ENCODE data around the gene CCDC192. TPM values are rescaled to one million over a fixed set of nuclear protein-coding genes. Genes with fewer than 3 reads are reported as not detected.

CCDC192 gene
- polyA plus RNA-seq, 3 donors, result not detected

GRCh38 chr5:127947941-127948340 lies 244.8 kb downstream of the CCDC192 start:
- Histone ChIP-seq H3K79me2 (ENCODE audit: insufficient read depth, low read length) (no peaks in the 10 kb centered on the region), H3K27ac (ENCODE audit: low read depth in 1 of 2, low read length in 2 of 2) (no peak overlapping the region), H3K4me3 (replicated peaks in 1 of 3; ENCODE audit: low read depth in 2 of 3, low read length in 3 of 3) (no peak overlapping the region), H2AFZ (ENCODE audit: insufficient read depth, low read depth, low read length, poor library complexity, severe bottlenecking) (no peak overlapping the region), H3K4me1 (ENCODE audit: control insufficient read depth in 1 of 2, insufficient read depth in 2 of 2, low read length in 2 of 2) (no peaks in the 10 kb centered on the region), H3K36me3 (replicated peaks in 1 of 2; ENCODE audit: control insufficient read depth in 1 of 2, insufficient read depth in 2 of 2, low read length in 2 of 2) (no peaks in the 10 kb centered on the region), H4K20me1 (ENCODE audit: insufficient read depth, low read length) (no peaks in the 10 kb centered on the region), H3K9me3 (replicated peaks in 1 of 2; ENCODE audit: control insufficient read depth in 1 of 2, insufficient read depth in 1 of 2, low read length in 2 of 2) (no peaks in the 10 kb centered on the region), H3K9ac (ENCODE audit: insufficient read depth, low read length, poor library complexity, severe bottlenecking) (no peak overlapping the region), H3K27me3 (ENCODE audit: control insufficient read depth in 2 of 2, insufficient read depth in 2 of 2, low read length in 2 of 2) (no peaks in the 10 kb centered on the region), H3K4me2 (replicated peaks; ENCODE audit: extremely low read depth, low read length, poor library complexity, severe bottlenecking) (no peak overlapping the region)
- peaks cover under 1% of the 10 kb centered on the region for H3K4me1 Mint-ChIP-seq
- peaks cover 0 to 3% (median 0%) of the 10 kb centered on the region in 3 donors for H3K27me3 Mint-ChIP-seq (ENCODE audit: low read depth in 3 of 3)
- DNase-seq, result no peak
- H3K4me3 Mint-ChIP-seq, result no peak overlapping the region
- TF ChIP-seq CTCF (IDR thresholded peaks at IDR 0.05), result no peak
- no peak overlapping the region for H3K27ac Mint-ChIP-seq
- H3K36me3 Mint-ChIP-seq, result no peaks in the 10 kb centered on the region
- intact Hi-C loops (cut with micrococcal nuclease), result no loop called here
- H3K9me3 Mint-ChIP-seq, result peaks cover 0 to 6% (median 0%) of the 10 kb centered on the region in 7 donors
- WGBS (ENCODE audit: insufficient coverage), result no CpG with 5 or more reads among the region's 1 CpG

GRCh38 chr5:127950707-127951391 lies 247.7 kb downstream of the CCDC192 start:
- no peaks in the 10 kb centered on the region for H3K4me1 ChIP-seq (ENCODE audit: control insufficient read depth in 1 of 2, insufficient read depth in 2 of 2, low read length in 2 of 2)
- H3K4me3 Mint-ChIP-seq, result no peak overlapping the region
- H3K27me3 Mint-ChIP-seq (ENCODE audit: low read depth in 3 of 3), result peaks cover 0 to 4% (median 3%) of the 10 kb centered on the region in 3 donors
- H3K79me2 ChIP-seq (ENCODE audit: insufficient read depth, low read length), result no peaks in the 10 kb centered on the region
- no peak overlapping the region for H3K27ac Mint-ChIP-seq
- H3K4me1 Mint-ChIP-seq, result no peaks in the 10 kb centered on the region
- H3K9me3 ChIP-seq (replicated peaks in 1 of 2; ENCODE audit: control insufficient read depth in 1 of 2, insufficient read depth in 1 of 2, low read length in 2 of 2), result no peaks in the 10 kb centered on the region
- no peak overlapping the region for H3K27ac ChIP-seq (ENCODE audit: low read depth in 1 of 2, low read length in 2 of 2)
- no peak overlapping the region for H3K4me2 ChIP-seq (replicated peaks; ENCODE audit: extremely low read depth, low read length, poor library complexity, severe bottlenecking)
- H4K20me1 ChIP-seq (ENCODE audit: insufficient read depth, low read length), result no peaks in the 10 kb centered on the region
- no peaks in the 10 kb centered on the region for H3K36me3 ChIP-seq (replicated peaks in 1 of 2; ENCODE audit: control insufficient read depth in 1 of 2, insufficient read depth in 2 of 2, low read length in 2 of 2)
- H3K27me3 ChIP-seq (ENCODE audit: control insufficient read depth in 2 of 2, insufficient read depth in 2 of 2, low read length in 2 of 2), result no peaks in the 10 kb centered on the region
- no peak for TF ChIP-seq CTCF (IDR thresholded peaks at IDR 0.05)
- peaks cover 0 to 3% of the 10 kb centered on the region in 2 donors for H3K36me3 Mint-ChIP-seq
- no peak for DNase-seq
- no CpG with 5 or more reads among the region's 6 CpGs for WGBS (ENCODE audit: insufficient coverage)
- H3K9ac ChIP-seq (ENCODE audit: insufficient read depth, low read length, poor library complexity, severe bottlenecking), result no peak overlapping the region
- intact Hi-C loops (cut with micrococcal nuclease), result no loop called here
- no peak overlapping the region for H3K4me3 ChIP-seq (replicated peaks in 1 of 3; ENCODE audit: low read depth in 2 of 3, low read length in 3 of 3)
- peaks cover 0 to 15% (median 2%) of the 10 kb centered on the region in 7 donors for H3K9me3 Mint-ChIP-seq
- H2AFZ ChIP-seq (ENCODE audit: insufficient read depth, low read depth, low read length, poor library complexity, severe bottlenecking), result no peak overlapping the region
